Hepatocyte (in vitro differentiated cells): Measurements from ENCODE around the gene NFIA. TPM values are rescaled to one million over a fixed set of nuclear protein-coding genes. Genes with fewer than 3 reads are reported as not detected.
"Not testable (repeated sequence)": the region's sequence is repeated elsewhere in the genome, so short reads cannot be mapped to it uniquely, and the experiment has no call there.

ENCODE experiments used
- DNase-seq: peaks from one replicate; pipeline ENCODE4 v3.0.0-alpha.2; 2016; ENCODE audit warnings: low spot score
- H2AFZ ChIP-seq: fragments of 200-600 bp; sonication (generic); 2 replicates; pipeline ENCODE4 v1.6.0; 2016; ENCODE audit warnings: antibody characterized with exemption, mild to moderate bottlenecking
- H3K27ac ChIP-seq: fragments of 200-600 bp; sonication (generic); 2 replicates; pipeline ENCODE4 v1.5.1; 2016; ENCODE audit warnings: mild to moderate bottlenecking
- H3K27me3 ChIP-seq: fragments of 200-600 bp; sonication (generic); 2 replicates; pipeline ENCODE4 v1.6.1; 2016
- H3K36me3 ChIP-seq: fragments of 200-600 bp; sonication (generic); replicated peaks from 2 replicates; pipeline ENCODE4 v1.5.1; 2016; ENCODE audit warnings: low read depth; ENCODE audit not compliant: insufficient read depth
- H3K4me1 ChIP-seq: fragments of 200-600 bp; sonication (generic); 2 replicates; pipeline ENCODE4 v1.5.1; 2016; ENCODE audit warnings: mild to moderate bottlenecking, moderate library complexity; ENCODE audit not compliant: insufficient read depth
- H3K4me2 ChIP-seq: fragments of 200-600 bp; sonication (generic); 2 replicates; pipeline ENCODE4 v1.6.0; 2016
- H3K4me3 ChIP-seq: fragments of 200-600 bp; sonication (generic); 2 replicates; pipeline ENCODE4 v1.5.1; 2016; ENCODE audit warnings: mild to moderate bottlenecking
- H3K79me2 ChIP-seq: fragments of 200-600 bp; sonication (generic); 2 replicates; pipeline ENCODE4 v1.6.0; 2017; ENCODE audit warnings: mild to moderate bottlenecking
- H3K9me2 ChIP-seq: fragments of 200-600 bp; sonication (generic); replicated peaks from 2 replicates; pipeline ENCODE4 v1.6.0; 2017; ENCODE audit warnings: mild to moderate bottlenecking; ENCODE audit not compliant: insufficient read depth
- H3K9me3 ChIP-seq: fragments of 200-600 bp; sonication (generic); 2 replicates; pipeline ENCODE4 v1.5.1; 2016; ENCODE audit warnings: low read depth, mild to moderate bottlenecking
- H4K20me1 ChIP-seq: fragments of 200-600 bp; sonication (generic); 2 replicates; pipeline ENCODE4 v1.6.0; 2016; ENCODE audit warnings: mild to moderate bottlenecking; ENCODE audit not compliant: insufficient read depth, poor library complexity, severe bottlenecking
- EZH2 ChIP-seq: fragments of 200-600 bp; sonication (generic); IDR thresholded peaks from 2 replicates; pipeline ENCODE4 v1.6.1; 2016; ENCODE audit warnings: antibody characterized with exemption, mild to moderate bottlenecking, borderline replicate concordance
- EZH2phosphoT487 ChIP-seq: fragments of 200-600 bp; sonication (generic); IDR thresholded peaks from one replicate; pipeline ENCODE4 v1.6.1; 2018; ENCODE audit warnings: antibody characterized with exemption, mild to moderate bottlenecking, low read depth, moderate library complexity; ENCODE audit not compliant: unreplicated experiment, severe bottlenecking
- WGBS: methylation state at CpG from one replicate; pipeline ENCODE4 v1.1.6; 2016; ENCODE audit warnings: low lambda C conversion rate; ENCODE audit errors: missing lambda C conversion rate; 5-methylcytosine and 5-hydroxymethylcytosine counted together
- polyA plus RNA-seq: library from polyadenylated mRNA; unstranded; fragments of >200 nt; fragmentation: Nextera tagmentation; extraction: Ambion mirVana; gene quantifications from 2 replicates; pipeline ENCODE4 v1.2.1, GENCODE V29; 2016
- total RNA-seq: library from RNA; depleted of rRNA; stranded (reverse); fragments of >200 nt; gene quantifications from 2 replicates; pipeline ENCODE4 v1.2.3, GENCODE V29; 2014
- TF ChIP-seq, protein P1 (sequence below): fragments of 200-600 bp; sonication (generic); IDR thresholded peaks from 2 replicates; pipeline ENCODE4 v1.5.1; 2016; ENCODE audit warnings: antibody characterized with exemption, mild to moderate bottlenecking; ENCODE audit not compliant: poor library complexity

Gene NFIA
- total and polyA plus RNA-seq, 2 experiments from 2014 or later = 15.1 to 18.2 TPM

GRCh38 chr1:61461406-61462384 is 379.3 kb downstream of the NFIA start:
- H3K4me2 ChIP-seq = no peak overlapping the region
- no peaks in the 10 kb centered on the region for H3K36me3 ChIP-seq
- TF ChIP-seq, protein P1, sequence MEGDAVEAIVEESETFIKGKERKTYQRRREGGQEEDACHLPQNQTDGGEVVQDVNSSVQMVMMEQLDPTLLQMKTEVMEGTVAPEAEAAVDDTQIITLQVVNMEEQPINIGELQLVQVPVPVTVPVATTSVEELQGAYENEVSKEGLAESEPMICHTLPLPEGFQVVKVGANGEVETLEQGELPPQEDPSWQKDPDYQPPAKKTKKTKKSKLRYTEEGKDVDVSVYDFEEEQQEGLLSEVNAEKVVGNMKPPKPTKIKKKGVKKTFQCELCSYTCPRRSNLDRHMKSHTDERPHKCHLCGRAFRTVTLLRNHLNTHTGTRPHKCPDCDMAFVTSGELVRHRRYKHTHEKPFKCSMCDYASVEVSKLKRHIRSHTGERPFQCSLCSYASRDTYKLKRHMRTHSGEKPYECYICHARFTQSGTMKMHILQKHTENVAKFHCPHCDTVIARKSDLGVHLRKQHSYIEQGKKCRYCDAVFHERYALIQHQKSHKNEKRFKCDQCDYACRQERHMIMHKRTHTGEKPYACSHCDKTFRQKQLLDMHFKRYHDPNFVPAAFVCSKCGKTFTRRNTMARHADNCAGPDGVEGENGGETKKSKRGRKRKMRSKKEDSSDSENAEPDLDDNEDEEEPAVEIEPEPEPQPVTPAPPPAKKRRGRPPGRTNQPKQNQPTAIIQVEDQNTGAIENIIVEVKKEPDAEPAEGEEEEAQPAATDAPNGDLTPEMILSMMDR = no peak
- TF ChIP-seq EZH2phosphoT487 (no peak), EZH2 (no peak)
- 83% methylated on average over 14 of the region's 14 CpGs for WGBS
- H3K9me2 ChIP-seq = no peaks in the 10 kb centered on the region
- no peaks in the 10 kb centered on the region for H3K79me2 ChIP-seq
- no peaks in the 10 kb centered on the region for H3K4me1 ChIP-seq
- no peaks in the 10 kb centered on the region for H3K9me3 ChIP-seq
- no peak overlapping the region for H2AFZ ChIP-seq
- H3K4me3 ChIP-seq = no peak overlapping the region
- no peak for DNase-seq
- no peak overlapping the region for H3K27ac ChIP-seq
- H3K27me3 ChIP-seq = no peaks in the 10 kb centered on the region
- H4K20me1 ChIP-seq = no peaks in the 10 kb centered on the region

- no peaks in the 10 kb centered on the region for H3K9me2 ChIP-seq
- 68% methylated on average over 1 of the region's 1 CpG for WGBS
- DNase-seq = no peak
- no peaks in the 10 kb centered on the region for H3K27me3 ChIP-seq
- H4K20me1 ChIP-seq = no peaks in the 10 kb centered on the region
- H2AFZ ChIP-seq = no peak overlapping the region
- no peak overlapping the region for H3K4me3 ChIP-seq
- H3K9me3 ChIP-seq = no peaks in the 10 kb centered on the region
- TF ChIP-seq EZH2phosphoT487 = no peak
- no peak overlapping the region for H3K4me2 ChIP-seq
- H3K4me1 ChIP-seq = no peaks in the 10 kb centered on the region
- no peaks in the 10 kb centered on the region for H3K36me3 ChIP-seq
- no peak overlapping the region for H3K27ac ChIP-seq
- H3K79me2 ChIP-seq = no peaks in the 10 kb centered on the region
Measured at GRCh38 chr1:61462628-61463027, 380.3 kb downstream of the NFIA start.

DNA sequence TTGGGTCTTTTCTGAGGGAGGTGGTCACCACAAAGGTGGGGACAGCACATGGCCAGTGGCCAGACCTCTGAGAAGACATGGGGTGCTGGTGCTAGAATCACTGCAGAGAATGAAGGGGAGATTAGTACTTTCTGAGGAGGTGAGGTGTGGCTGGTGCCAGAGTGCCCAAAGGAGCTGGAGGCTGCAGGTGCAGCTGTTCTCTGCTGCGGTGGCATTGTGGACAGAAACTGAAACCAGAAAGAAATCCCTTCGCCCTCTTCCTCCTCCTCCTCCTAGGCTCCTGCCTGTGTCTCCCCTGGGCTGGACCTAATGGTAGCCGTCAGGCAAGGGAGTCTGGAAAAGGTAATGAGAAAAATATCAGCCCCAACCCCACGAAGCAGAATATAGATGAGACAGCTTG is 380.9 kb downstream of the NFIA start:
- H3K4me3 ChIP-seq = no peak overlapping the region
- 88% methylated on average over 4 of the region's 4 CpGs for WGBS
- H2AFZ ChIP-seq = no peak overlapping the region
- no peaks in the 10 kb centered on the region for H3K4me1 ChIP-seq
- TF ChIP-seq, protein P1 = no peak
- TF ChIP-seq EZH2 (no peak), EZH2phosphoT487 (no peak)
- no peaks in the 10 kb centered on the region for H3K36me3 ChIP-seq
- no peaks in the 10 kb centered on the region for H4K20me1 ChIP-seq
- no peaks in the 10 kb centered on the region for H3K9me3 ChIP-seq
- H3K9me2 ChIP-seq = no peaks in the 10 kb centered on the region
- no peak overlapping the region for H3K4me2 ChIP-seq
- H3K79me2 ChIP-seq = no peaks in the 10 kb centered on the region
- no peaks in the 10 kb centered on the region for H3K27me3 ChIP-seq
- H3K27ac ChIP-seq = no peak overlapping the region
- DNase-seq = no peak

GRCh38 chr1:61467836-61468235 is 385.5 kb downstream of the NFIA start:
- not testable (repeated sequence) for H3K27ac ChIP-seq, H3K4me2 ChIP-seq, DNase-seq, H3K4me1 ChIP-seq, H3K36me3 ChIP-seq, H3K4me3 ChIP-seq, H4K20me1 ChIP-seq, H2AFZ ChIP-seq, H3K79me2 ChIP-seq, H3K9me3 ChIP-seq, H3K27me3 ChIP-seq, H3K9me2 ChIP-seq
- 98% methylated on average over 5 of the region's 5 CpGs for WGBS
